ENCODE measurements around the gene PRAME.
A peak's percentile ranks its signal among the peaks of the same experiment; 100 is the strongest.

The PRAME gene

DNA sequence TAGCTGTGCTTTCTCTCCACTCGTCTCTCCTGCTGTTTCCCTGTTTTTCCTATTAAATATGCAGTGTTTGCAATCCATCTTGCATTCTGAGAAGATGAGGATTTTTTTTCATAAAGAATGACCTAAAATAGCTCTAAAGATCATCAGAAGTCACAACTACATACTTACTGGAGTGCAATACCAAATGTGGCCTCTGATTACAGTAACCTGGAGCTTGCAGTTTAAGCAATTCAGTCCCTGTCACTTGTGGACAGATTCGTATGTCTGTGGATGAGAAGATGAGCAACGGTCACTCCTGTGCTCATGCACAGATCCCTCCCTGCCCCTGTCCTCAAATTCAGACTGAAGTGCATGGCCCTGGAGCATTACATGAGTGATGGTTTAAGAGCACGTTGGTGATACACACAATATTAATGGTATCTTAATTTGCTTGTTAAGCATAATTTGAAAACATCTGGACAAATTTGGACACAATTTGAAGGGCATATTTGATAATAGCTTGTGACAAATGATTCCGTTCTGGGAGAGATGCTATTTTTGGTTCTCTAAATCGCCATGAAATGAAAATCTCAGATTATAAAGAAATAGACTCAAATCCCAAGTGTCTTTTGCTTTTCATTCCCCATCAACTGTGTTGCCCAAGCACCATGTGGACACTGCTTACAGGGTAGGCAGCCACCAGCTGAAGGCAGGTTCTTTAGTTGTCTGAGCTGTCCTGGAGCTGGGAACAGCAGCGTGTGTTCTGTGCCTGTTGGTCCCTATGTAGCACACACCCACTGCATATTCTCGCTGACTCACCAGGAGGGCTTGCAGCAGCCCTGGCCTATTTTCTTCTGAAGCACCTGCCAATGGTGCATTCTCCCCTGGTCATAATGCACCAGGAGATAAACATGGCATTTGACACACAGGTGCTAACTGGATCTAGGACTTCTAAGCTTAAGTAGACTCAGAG, 32.6 kb upstream of the PRAME start:
- Histone ChIP-seq H3K36me3 (no peaks in the 10 kb centered on the region), H3K27ac (no peak overlapping the region), H3K9me3 (ENCODE audit: severe bottlenecking) (no peaks in the 10 kb centered on the region), H3K4me3 (ENCODE audit: low read depth, low read length) (no peak overlapping the region), H3K27me3 (ENCODE audit: insufficient read depth, low read depth, severe bottlenecking) (no peaks in the 10 kb centered on the region)
- DNase-seq = no peak
- TF ChIP-seq CTCF (IDR thresholded peaks at IDR 0.05; ENCODE audit: low read depth, low read length) = no peak; the same call in 1 of the 2 replicates

DNA sequence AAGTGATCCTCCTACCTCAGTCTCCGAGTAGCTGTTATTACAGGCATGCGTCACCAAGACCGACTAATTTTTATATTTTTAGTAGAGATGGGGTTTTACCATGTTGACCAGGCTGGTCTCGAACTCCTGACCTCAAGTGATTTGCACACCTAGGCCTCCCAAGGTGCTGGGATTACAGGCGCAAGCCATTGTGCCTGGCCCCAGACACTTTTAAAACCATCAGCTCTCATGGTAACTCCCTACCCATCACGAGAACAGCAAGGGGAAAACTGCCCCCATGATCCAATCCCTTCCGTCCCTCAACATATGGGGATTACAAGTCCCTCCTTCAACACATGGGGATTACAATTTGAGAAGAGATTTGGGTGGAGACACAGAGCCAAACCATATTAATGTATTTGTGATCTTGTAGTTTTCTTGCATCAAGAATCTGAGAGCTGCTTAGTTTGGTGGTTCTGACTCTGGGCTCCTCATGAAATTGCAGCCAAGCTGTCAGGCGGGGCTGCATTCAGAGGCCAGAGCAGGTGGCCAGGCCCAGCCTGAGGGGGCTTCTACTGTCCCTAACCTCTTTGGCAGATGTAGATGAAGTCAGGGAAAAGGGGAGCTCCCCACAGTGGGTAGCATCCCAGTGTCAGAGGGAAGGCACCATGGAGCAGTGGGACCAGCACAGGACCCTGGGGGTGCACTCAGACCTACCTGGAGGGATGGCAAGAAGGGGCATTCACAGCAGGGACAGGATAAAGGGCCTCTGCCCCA, 31.2 kb upstream of the PRAME start:
- Histone ChIP-seq H3K27ac (peak overlapping the region; percentile 45), H3K27me3 (ENCODE audit: insufficient read depth, low read depth, severe bottlenecking) (no peaks in the 10 kb centered on the region), H3K36me3 (no peaks in the 10 kb centered on the region), H3K4me3 (ENCODE audit: low read depth, low read length) (no peak overlapping the region), H3K9me3 (ENCODE audit: severe bottlenecking) (no peaks in the 10 kb centered on the region)
- peak; percentile 74 for DNase-seq
- no peak for TF ChIP-seq CTCF (IDR thresholded peaks at IDR 0.05; ENCODE audit: low read depth, low read length)

- Histone ChIP-seq H3K27me3 (ENCODE audit: insufficient read depth, low read depth, severe bottlenecking) (no peaks in the 10 kb centered on the region), H3K36me3 (no peaks in the 10 kb centered on the region), H3K27ac (no peak overlapping the region), H3K4me3 (ENCODE audit: low read depth, low read length) (no peak overlapping the region), H3K9me3 (ENCODE audit: severe bottlenecking) (no peaks in the 10 kb centered on the region)
- TF ChIP-seq CTCF (IDR thresholded peaks at IDR 0.05; ENCODE audit: low read depth, low read length) = no peak
- no peak for DNase-seq
Measured at GRCh38 chr22:22588485-22589164, 29.6 kb upstream of the PRAME start.

DNA sequence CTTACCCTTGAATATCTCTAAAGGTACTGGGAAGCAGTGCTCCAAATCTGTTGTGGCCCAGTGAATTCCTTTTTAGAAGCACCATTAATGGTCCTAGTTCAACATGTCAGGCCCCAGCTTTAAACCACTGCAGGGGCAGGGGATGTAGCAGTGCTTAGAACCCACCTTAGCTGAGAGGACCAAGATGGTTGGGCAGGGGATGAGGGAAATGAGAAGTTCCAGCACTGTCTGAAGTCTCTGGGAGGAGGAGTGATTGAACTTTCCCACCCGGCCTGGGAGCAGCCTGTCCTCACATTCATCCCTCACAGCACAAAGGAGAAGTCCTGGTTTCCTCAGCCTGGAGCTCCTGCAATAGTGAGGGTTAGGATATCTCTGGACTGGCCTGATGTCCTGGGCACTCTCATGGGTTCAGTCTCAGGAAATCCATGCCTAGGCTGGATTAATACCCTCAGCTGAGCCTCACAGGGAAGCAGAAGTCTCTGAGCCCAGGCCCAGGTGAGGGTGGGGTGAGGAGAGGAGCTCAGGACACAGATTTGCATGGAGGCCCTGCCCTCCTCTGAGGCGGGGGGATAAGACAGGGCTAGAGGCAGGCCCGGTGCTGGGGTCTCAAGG, 28.6 kb upstream of the PRAME start:
- no peaks in the 10 kb centered on the region for H3K9me3 ChIP-seq (ENCODE audit: severe bottlenecking)
- TF ChIP-seq CTCF (IDR thresholded peaks at IDR 0.05; ENCODE audit: low read depth, low read length) = no peak
- no peaks in the 10 kb centered on the region for H3K27me3 ChIP-seq (ENCODE audit: insufficient read depth, low read depth, severe bottlenecking)
- H3K27ac ChIP-seq = no peak overlapping the region
- no peak overlapping the region for H3K4me3 ChIP-seq (ENCODE audit: low read depth, low read length)
- no peaks in the 10 kb centered on the region for H3K36me3 ChIP-seq
- DNase-seq = no peak

- TF ChIP-seq CTCF (IDR thresholded peaks at IDR 0.05; ENCODE audit: low read depth, low read length) = no peak
- no peaks in the 10 kb centered on the region for H3K27me3 ChIP-seq (ENCODE audit: insufficient read depth, low read depth, severe bottlenecking)
Measured at GRCh38 chr22:22584722-22585121, 25.7 kb upstream of the PRAME start.

More at GRCh38 chr22:22584722-22585121, 25.7 kb upstream of the PRAME start:
- Histone ChIP-seq H3K9me3 (ENCODE audit: severe bottlenecking) (no peaks in the 10 kb centered on the region), H3K27ac (no peak overlapping the region), H3K36me3 (no peaks in the 10 kb centered on the region), H3K4me3 (ENCODE audit: low read depth, low read length) (no peak overlapping the region)
- no peak for DNase-seq

Measured in WERI-Rb-1 (cell line).